Uterus (tissue), 4 donors: ENCODE results near the gene KCNC3. TPM values are rescaled to one million over a fixed set of nuclear protein-coding genes. Genes with fewer than 3 reads are reported as not detected.

ENCODE experiments used
- DNase-seq, 2 donors: peaks; one replicate each; pipeline ENCODE4 v3.0.0-alpha.2; 2019 to 2020
- H3K27ac ChIP-seq, 2 donors: fragments of 200-600 bp; sonication (generic); 1 replicate in 1 of 2; 2 replicates in 1 of 2; pipeline ENCODE4 v1.5.1; 2016 to 2018
- H3K27me3 ChIP-seq, 2 donors: fragments of 200-600 bp; sonication (generic); one replicate each; pipeline ENCODE4 v1.5.1; 2018 to 2019; ENCODE audit warnings: control low read depth in 1 of 2
- H3K36me3 ChIP-seq, 2 donors: fragments of 200-600 bp; sonication (generic); one replicate each; pipeline ENCODE4 v1.5.1; 2019; ENCODE audit warnings: control low read depth in 1 of 2
- H3K4me1 ChIP-seq, 2 donors: fragments of 200-600 bp; sonication (generic); one replicate each; pipeline ENCODE4 v1.5.1; 2018 to 2019; ENCODE audit warnings: control low read depth in 1 of 2
- H3K4me3 ChIP-seq, 2 donors: fragments of 200-600 bp; sonication (generic); 1 replicate in 1 of 2; 2 replicates in 1 of 2; pipeline ENCODE4 v1.5.1; 2018 to 2019; ENCODE audit warnings: mild to moderate bottlenecking in 1 of 2
- H3K9me3 ChIP-seq, 2 donors: fragments of 200-600 bp; sonication (generic); one replicate each; pipeline ENCODE4 v1.5.1; 2019; ENCODE audit warnings: control low read depth in 1 of 2
- POLR2A ChIP-seq, 2 donors: fragments of 450-650 bp; IDR thresholded peaks; one replicate each; pipeline ENCODE4 v1.6.1; 2016; ENCODE audit warnings: antibody characterized with exemption in 2 of 2, mild to moderate bottlenecking in 1 of 2, moderate library complexity in 1 of 2
- intact Hi-C: fragments of 100-400 bp; cut with DNase I; formaldehyde crosslinking; loops from one replicate; pipeline ENCODE4 v1.15.1; 2023; ENCODE audit warnings: low total_unique reads
- total RNA-seq, 4 donors: library from RNA; depleted of rRNA in 3 of 4; stranded (reverse); fragments of >200 nt in 3 of 4; gene quantifications; one replicate each; pipeline versions ENCODE4 v1.1.0 to v1.2.4, GENCODE V29; 2014 to 2023
- TF ChIP-seq, protein P1 (sequence below), 4 experiments: fragments of 200-600 bp in 2 of 4; fragments of 450-650 bp in 2 of 4; sonication (generic) in 2 of 4; IDR thresholded peaks; one replicate each; pipeline ENCODE4 v1.5.1; 2016 to 2019; ENCODE audit warnings: antibody characterized with exemption in 4 of 4, mild to moderate bottlenecking in 2 of 4, moderate library complexity in 1 of 4
- donor health status: DM: yes; HTN: yes; CAD: no.

The KCNC3 gene
- total RNA-seq, 4 donors from 2014 or later, result 0.26 to 2.4 (median 0.85) TPM; not detected in 1

GRCh38 chr19:50317115-50317514, 12.1 kb downstream of the KCNC3 start:
- H3K4me3 ChIP-seq, result no peak overlapping the region
- peaks cover 0 to 31% of the 10 kb centered on the region in 2 donors for H3K27me3 ChIP-seq
- TF ChIP-seq, protein P1, sequence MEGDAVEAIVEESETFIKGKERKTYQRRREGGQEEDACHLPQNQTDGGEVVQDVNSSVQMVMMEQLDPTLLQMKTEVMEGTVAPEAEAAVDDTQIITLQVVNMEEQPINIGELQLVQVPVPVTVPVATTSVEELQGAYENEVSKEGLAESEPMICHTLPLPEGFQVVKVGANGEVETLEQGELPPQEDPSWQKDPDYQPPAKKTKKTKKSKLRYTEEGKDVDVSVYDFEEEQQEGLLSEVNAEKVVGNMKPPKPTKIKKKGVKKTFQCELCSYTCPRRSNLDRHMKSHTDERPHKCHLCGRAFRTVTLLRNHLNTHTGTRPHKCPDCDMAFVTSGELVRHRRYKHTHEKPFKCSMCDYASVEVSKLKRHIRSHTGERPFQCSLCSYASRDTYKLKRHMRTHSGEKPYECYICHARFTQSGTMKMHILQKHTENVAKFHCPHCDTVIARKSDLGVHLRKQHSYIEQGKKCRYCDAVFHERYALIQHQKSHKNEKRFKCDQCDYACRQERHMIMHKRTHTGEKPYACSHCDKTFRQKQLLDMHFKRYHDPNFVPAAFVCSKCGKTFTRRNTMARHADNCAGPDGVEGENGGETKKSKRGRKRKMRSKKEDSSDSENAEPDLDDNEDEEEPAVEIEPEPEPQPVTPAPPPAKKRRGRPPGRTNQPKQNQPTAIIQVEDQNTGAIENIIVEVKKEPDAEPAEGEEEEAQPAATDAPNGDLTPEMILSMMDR (IDR thresholded peaks at IDR 0.05), result no peak
- TF ChIP-seq POLR2A (IDR thresholded peaks at IDR 0.05), result no peak
- DNase-seq, result no peak
- H3K9me3 ChIP-seq, result no peaks in the 10 kb centered on the region
- intact Hi-C loops, result no loop called here
- H3K27ac ChIP-seq, result no peak overlapping the region
- H3K36me3 ChIP-seq, result no peaks in the 10 kb centered on the region
- no peaks in the 10 kb centered on the region for H3K4me1 ChIP-seq

GRCh38 chr19:50315773-50316448, 13.3 kb downstream of the KCNC3 start:
- Histone ChIP-seq H3K9me3 (no peaks in the 10 kb centered on the region), H3K4me3 (no peak overlapping the region), H3K4me1 (no peaks in the 10 kb centered on the region), H3K27ac (no peak overlapping the region), H3K36me3 (no peaks in the 10 kb centered on the region), H3K27me3 (peaks cover 0 to 42% of the 10 kb centered on the region in 2 donors)
- TF ChIP-seq, protein P1 (IDR thresholded peaks at IDR 0.05), result no peak
- TF ChIP-seq POLR2A (IDR thresholded peaks at IDR 0.05), result no peak
- intact Hi-C loops, result no loop called here
- no peak for DNase-seq

GRCh38 chr19:50314724-50315708, 14.2 kb downstream of the KCNC3 start:
- peaks cover 0 to 42% of the 10 kb centered on the region in 2 donors for H3K27me3 ChIP-seq
- H3K4me3 ChIP-seq, result no peak overlapping the region
- H3K9me3 ChIP-seq, result no peaks in the 10 kb centered on the region
- H3K27ac ChIP-seq, result no peak overlapping the region
- TF ChIP-seq, protein P1 (IDR thresholded peaks at IDR 0.05), result no peak
- TF ChIP-seq POLR2A (IDR thresholded peaks at IDR 0.05), result no peak
- no peaks in the 10 kb centered on the region for H3K36me3 ChIP-seq
- H3K4me1 ChIP-seq, result no peaks in the 10 kb centered on the region
- intact Hi-C loops, result no loop called here
- no peak for DNase-seq

- Histone ChIP-seq H3K9me3 (no peaks in the 10 kb centered on the region), H3K4me3 (no peak overlapping the region), H3K27me3 (peaks cover 0 to 42% of the 10 kb centered on the region in 2 donors), H3K36me3 (no peaks in the 10 kb centered on the region), H3K27ac (no peak overlapping the region), H3K4me1 (no peaks in the 10 kb centered on the region)
- TF ChIP-seq, protein P1 (IDR thresholded peaks at IDR 0.05), result no peak
- TF ChIP-seq POLR2A (IDR thresholded peaks at IDR 0.05), result no peak
- intact Hi-C loops, result no loop called here
- no peak for DNase-seq
Observed at GRCh38 chr19:50313812-50314536, 15.2 kb downstream of the KCNC3 start.
